AG04449 (cell line): Measurements from ENCODE around the gene MSL3B.

Experiments used
- CTCF ChIA-PET: fragments of 350-600 bp; formaldehyde crosslinking; extraction: SDS; loops from one replicate; lab custom pipeline; 2021; ENCODE audit warnings: antibody characterized with exemption; lab: Yijun Ruan, JAX
- POLR2A ChIA-PET: fragments of 400-600, 350-600 bp; formaldehyde crosslinking; extraction: SDS; loops from one replicate; lab custom pipeline; 2020; ENCODE audit warnings: antibody characterized with exemption, inconsistent platforms; lab: Yijun Ruan, JAX
- DNase-seq: peaks from one replicate; pipeline ENCODE4 v3.0.0-alpha.2; 2010; ENCODE audit warnings: low read depth, low spot score
- H3K4me3 ChIP-seq: 2 replicates; pipeline ENCODE4 v1.5.1; 2011; ENCODE audit warnings: low read depth, mild to moderate bottlenecking, control low read depth, low read length
- TF ChIP-seq, protein P1 (sequence below): IDR thresholded peaks from one replicate; pipeline ENCODE4 v1.5.1; 2011; ENCODE audit warnings: mild to moderate bottlenecking, moderate library complexity, low read length, control low read depth, inconsistent platforms; ENCODE audit not compliant: insufficient read depth; ENCODE audit errors: missing control alignments

The MSL3B gene

DNA sequence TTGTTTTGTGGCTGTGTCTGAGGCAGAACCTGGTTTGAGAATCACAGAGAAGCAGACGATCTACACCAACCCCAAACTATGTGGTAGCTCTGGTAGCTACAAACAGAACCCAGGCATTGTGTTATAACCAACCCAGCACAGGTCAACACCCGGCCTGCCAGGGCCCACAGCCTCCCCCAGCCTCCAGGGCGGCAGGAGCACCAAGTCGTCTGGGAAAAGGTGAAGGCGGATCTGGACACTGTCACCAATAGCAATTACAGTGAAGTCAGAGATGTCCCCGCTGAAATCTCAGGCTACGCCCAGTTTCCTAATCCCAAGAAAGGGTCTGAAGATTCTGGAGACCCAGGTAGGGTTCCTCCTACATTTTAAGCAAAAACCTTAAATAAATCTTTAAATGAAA is 17.4 kb downstream of the MSL3B start:
- ChIA-PET CTCF (no interaction called here), POLR2A (no interaction called here)
- TF ChIP-seq, protein P1, sequence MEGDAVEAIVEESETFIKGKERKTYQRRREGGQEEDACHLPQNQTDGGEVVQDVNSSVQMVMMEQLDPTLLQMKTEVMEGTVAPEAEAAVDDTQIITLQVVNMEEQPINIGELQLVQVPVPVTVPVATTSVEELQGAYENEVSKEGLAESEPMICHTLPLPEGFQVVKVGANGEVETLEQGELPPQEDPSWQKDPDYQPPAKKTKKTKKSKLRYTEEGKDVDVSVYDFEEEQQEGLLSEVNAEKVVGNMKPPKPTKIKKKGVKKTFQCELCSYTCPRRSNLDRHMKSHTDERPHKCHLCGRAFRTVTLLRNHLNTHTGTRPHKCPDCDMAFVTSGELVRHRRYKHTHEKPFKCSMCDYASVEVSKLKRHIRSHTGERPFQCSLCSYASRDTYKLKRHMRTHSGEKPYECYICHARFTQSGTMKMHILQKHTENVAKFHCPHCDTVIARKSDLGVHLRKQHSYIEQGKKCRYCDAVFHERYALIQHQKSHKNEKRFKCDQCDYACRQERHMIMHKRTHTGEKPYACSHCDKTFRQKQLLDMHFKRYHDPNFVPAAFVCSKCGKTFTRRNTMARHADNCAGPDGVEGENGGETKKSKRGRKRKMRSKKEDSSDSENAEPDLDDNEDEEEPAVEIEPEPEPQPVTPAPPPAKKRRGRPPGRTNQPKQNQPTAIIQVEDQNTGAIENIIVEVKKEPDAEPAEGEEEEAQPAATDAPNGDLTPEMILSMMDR = no peak
- no peak overlapping the region for H3K4me3 ChIP-seq
- DNase-seq = no peak

DNA sequence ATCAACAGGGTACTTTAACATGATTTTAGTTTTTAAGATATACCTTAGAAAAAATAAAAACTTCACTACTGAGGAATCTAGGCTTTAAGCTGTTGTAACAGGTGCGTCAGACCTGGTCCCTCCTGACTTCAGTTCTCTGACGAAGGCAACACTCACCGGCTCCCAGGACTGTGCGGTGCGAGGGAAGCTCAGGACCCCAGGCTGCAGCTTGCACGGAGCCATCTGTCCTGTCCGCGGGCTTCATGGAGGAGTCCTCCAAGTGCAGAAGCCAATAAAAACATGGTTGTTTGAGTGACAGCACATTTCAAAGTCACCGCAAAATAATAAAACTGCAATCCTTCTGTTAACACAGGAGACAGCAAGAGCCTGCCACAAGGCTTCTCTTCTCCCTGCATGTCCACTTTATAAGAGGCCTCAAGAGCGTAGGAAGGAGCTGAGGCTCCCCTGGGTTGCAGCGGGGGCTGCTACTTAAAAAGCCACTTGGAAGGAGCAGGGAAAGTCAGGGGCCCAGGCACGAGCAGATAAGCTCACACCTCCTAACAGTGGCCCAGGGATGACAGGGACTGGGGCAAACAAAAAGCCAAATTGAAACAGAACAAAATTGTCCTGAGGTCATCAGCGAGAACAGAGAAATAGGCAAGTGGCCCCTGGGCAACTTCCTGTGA is 18.4 kb downstream of the MSL3B start:
- DNase-seq = no peak
- POLR2A ChIA-PET = interaction anchor here (0.6 kb wide), 1 partner anchor 12 kb away, joined by 3 read pairs; no protein-coding TSS in a partner anchor
- CTCF ChIA-PET = interaction anchor here (0.7 kb wide), 2 partner anchors 15 to 996 kb away, joined by 3 read pairs; no protein-coding TSS in a partner anchor
- TF ChIP-seq, protein P1 = no peak
- H3K4me3 ChIP-seq = no peak overlapping the region

DNA sequence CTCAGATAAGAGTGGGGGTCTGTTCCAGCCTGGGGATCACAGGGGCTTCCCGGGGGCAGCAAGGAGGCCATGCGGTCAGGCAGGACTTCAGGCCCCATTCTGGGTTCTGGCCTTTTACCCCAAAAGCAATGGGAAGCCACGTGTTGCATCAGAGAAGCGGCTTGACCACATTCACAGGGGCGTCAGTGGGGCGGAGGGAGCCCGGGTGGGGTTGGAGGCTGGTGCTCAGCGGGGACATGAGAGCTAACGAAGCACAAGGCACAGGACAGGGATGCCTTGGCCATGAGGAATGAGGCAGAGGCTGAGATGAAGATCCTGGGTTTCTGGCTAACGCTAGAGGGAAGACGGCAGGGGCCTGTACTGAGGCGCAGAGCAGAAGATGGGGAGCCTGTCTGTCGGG is 19.9 kb downstream of the MSL3B start:
- ChIA-PET CTCF (no interaction called here), POLR2A (no interaction called here)
- no peak overlapping the region for H3K4me3 ChIP-seq
- DNase-seq = no peak
- TF ChIP-seq, protein P1 = no peak

DNA sequence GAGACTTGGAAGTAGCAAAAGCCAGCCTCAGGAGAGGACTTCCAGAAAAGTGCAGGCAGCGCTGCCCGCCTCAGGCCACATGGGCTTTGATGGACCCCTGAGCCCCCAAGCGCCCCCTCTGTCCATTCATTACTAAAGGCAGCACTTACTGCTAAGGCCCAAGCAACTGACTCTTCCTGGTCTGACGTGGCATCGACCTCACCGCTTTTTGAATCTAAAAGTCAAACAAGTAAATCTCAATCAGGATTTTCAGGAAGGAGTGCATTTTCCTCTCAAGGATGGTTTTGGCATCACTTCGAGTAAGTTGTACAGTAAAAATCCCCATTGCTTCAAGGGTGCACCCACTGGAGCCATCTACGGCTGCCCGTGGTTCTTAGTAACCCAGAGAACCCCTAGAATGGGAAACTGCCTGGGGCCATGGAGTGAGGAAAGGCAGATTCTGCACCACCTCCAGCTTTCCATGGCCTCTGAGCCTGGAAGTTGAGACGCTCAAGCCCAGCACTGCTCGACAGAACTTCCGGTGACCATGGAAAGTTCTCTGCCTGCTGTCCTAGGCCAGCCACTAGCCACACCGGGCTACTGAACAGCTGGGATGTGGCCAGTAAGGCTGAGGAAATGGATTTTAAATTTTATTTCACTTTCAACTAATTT is 20.8 kb downstream of the MSL3B start:
- CTCF ChIA-PET = interaction anchor here (1.0 kb wide), 1 partner anchor 11 kb away, joined by 3 read pairs; no protein-coding TSS in a partner anchor
- H3K4me3 ChIP-seq = no peak overlapping the region
- POLR2A ChIA-PET = no interaction called here
- no peak for DNase-seq
- TF ChIP-seq, protein P1 = no peak

DNA sequence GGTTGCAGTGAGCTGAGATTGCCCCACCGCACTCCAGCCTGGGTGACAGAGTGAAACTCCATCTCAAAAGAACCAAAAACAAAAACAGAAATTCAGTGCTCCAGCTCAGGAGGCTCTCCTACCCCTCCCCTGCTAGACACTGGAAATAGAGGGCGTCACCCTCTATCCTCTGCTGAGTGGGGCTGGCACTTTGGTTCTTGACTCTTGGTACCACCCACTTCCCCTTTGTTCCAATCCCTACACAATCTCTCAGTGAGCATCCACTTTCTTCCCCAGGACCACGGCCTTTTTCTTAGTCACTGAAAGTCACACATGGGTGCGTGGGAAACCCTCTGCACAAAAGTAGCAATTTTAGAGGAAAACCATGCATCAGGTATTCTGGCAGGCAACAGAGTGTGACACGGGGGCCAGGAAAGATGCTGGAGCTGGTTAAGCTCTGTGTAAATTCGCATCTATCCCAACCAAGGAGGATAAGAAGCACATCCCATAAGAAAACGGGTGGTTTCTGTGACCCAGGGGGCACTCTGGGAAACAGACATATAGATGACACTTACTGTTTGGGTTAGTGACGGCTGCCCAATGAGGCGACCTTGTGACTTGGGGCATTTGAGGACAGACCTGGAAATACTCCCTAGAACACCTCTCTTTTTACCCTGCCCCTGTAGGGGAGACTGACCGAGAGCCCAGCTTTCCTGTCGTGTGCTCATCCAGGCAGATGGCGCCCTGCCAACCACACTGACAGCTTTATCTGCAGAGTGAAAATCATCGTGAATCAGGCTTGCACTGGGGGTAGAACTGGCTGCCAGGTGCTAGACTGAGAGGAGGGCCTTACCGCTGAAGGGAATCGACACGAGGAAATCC is 21.6 kb downstream of the MSL3B start:
- no peak for DNase-seq
- ChIA-PET POLR2A (no interaction called here), CTCF (interaction anchor here (1.0 kb wide), 1 partner anchor 12 kb away, joined by 3 read pairs; no protein-coding TSS in a partner anchor)
- H3K4me3 ChIP-seq = no peak overlapping the region
- TF ChIP-seq, protein P1 = no peak
